Measurements from ENCODE around the gene COMMD9.

Gene COMMD9

GRCh38 chr11:36317992-36318391 is 28.8 kb upstream of the COMMD9 start:
- H3K27ac ChIP-seq: no peak overlapping the region
- TF ChIP-seq CTCF (conservative IDR thresholded peaks at IDR 0.05) (no peak), ZFX (IDR thresholded peaks at IDR 0.05) (no peak)

- no peak for TF ChIP-seq ZFX (IDR thresholded peaks at IDR 0.05)
- no peak for TF ChIP-seq CTCF (conservative IDR thresholded peaks at IDR 0.05)
- H3K27ac ChIP-seq: no peak overlapping the region
These were observed 26.8 kb upstream of the COMMD9 start for GRCh38 chr11:36316049-36316448.

- TF ChIP-seq CTCF (conservative IDR thresholded peaks at IDR 0.05) (no peak), ZFX (IDR thresholded peaks at IDR 0.05) (no peak)
- no peak overlapping the region for H3K27ac ChIP-seq
These were observed 25.2 kb upstream of the COMMD9 start for GRCh38 chr11:36314434-36314767.

GRCh38 chr11:36313750-36314433 is 24.7 kb upstream of the COMMD9 start:
- no peak overlapping the region for H3K27ac ChIP-seq
- TF ChIP-seq ZFX (IDR thresholded peaks at IDR 0.05) (no peak), CTCF (conservative IDR thresholded peaks at IDR 0.05) (no peak)

- no peak for TF ChIP-seq CTCF (conservative IDR thresholded peaks at IDR 0.05)
- no peak for TF ChIP-seq ZFX (IDR thresholded peaks at IDR 0.05)
- no peak overlapping the region for H3K27ac ChIP-seq
These were observed 23.6 kb upstream of the COMMD9 start for GRCh38 chr11:36312611-36313472.

- no peak overlapping the region for H3K27ac ChIP-seq
- TF ChIP-seq ZFX (IDR thresholded peaks at IDR 0.05) (no peak), CTCF (conservative IDR thresholded peaks at IDR 0.05) (no peak)
These were observed 22.8 kb upstream of the COMMD9 start for GRCh38 chr11:36311926-36312595.

GRCh38 chr11:36309779-36310178 is 20.6 kb upstream of the COMMD9 start:
- H3K27ac ChIP-seq: no peak overlapping the region
- TF ChIP-seq CTCF (conservative IDR thresholded peaks at IDR 0.05) (no peak), ZFX (IDR thresholded peaks at IDR 0.05) (no peak)
